ENCODE measurements around the gene GRK2.

GRK2 gene

GRCh38 chr11:67271205-67271540 lies 4.9 kb downstream of the GRK2 start:
- no peak for TF ChIP-seq CTCF (IDR thresholded peaks at IDR 0.05; ENCODE audit: low read depth, low read length, missing control alignments)
- no peak overlapping the region for H3K4me3 ChIP-seq (replicated peaks; ENCODE audit: low read depth, low read length)
- DNase-seq (ENCODE audit: extremely low read depth, low read depth): no peak

- no peak for DNase-seq (ENCODE audit: extremely low read depth, low read depth)
- TF ChIP-seq CTCF (IDR thresholded peaks at IDR 0.05; ENCODE audit: low read depth, low read length, missing control alignments): no peak
- no peak overlapping the region for H3K4me3 ChIP-seq (replicated peaks; ENCODE audit: low read depth, low read length)
These were observed 5.4 kb downstream of the GRK2 start for GRCh38 chr11:67271541-67272284.

GRCh38 chr11:67272327-67273259 lies 6.3 kb downstream of the GRK2 start:
- H3K4me3 ChIP-seq (replicated peaks; ENCODE audit: low read depth, low read length): no peak overlapping the region
- no peak for TF ChIP-seq CTCF (IDR thresholded peaks at IDR 0.05; ENCODE audit: low read depth, low read length, missing control alignments)
- DNase-seq (ENCODE audit: extremely low read depth, low read depth): no peak

GRCh38 chr11:67273260-67273990 lies 7.2 kb downstream of the GRK2 start:
- TF ChIP-seq CTCF (IDR thresholded peaks at IDR 0.05; ENCODE audit: low read depth, low read length, missing control alignments): no peak
- no peak for DNase-seq (ENCODE audit: extremely low read depth, low read depth)
- no peak overlapping the region for H3K4me3 ChIP-seq (replicated peaks; ENCODE audit: low read depth, low read length)

GRCh38 chr11:67274768-67275605 lies 8.7 kb downstream of the GRK2 start:
- H3K4me3 ChIP-seq (replicated peaks; ENCODE audit: low read depth, low read length): no peak overlapping the region
- DNase-seq (ENCODE audit: extremely low read depth, low read depth): no peak
- TF ChIP-seq CTCF (IDR thresholded peaks at IDR 0.05; ENCODE audit: low read depth, low read length, missing control alignments): no peak

Measured in HFF-Myc (cell line).